ENCODE measurements around the gene COLEC11.

COLEC11 gene

GRCh38 chr2:3649581-3649980 is 54.7 kb downstream of the COLEC11 start:
- Mint-ChIP-seq H3K4me1 (peaks cover 29% of the 10 kb centered on the region), H3K27me3 (ENCODE audit: low read depth, poor library complexity) (peaks cover 18% of the 10 kb centered on the region), H3K4me3 (no peak overlapping the region), H3K27ac (no peak overlapping the region), H3K9me3 (no peaks in the 10 kb centered on the region), H3K36me3 (ENCODE audit: low read depth) (no peaks in the 10 kb centered on the region)
- no peak for TF ChIP-seq CTCF (IDR thresholded peaks at IDR 0.05)
- no peak for DNase-seq

GRCh38 chr2:3650140-3650920 is 55.4 kb downstream of the COLEC11 start:
- no peaks in the 10 kb centered on the region for H3K9me3 Mint-ChIP-seq
- no peak for TF ChIP-seq CTCF (IDR thresholded peaks at IDR 0.05)
- H3K27ac Mint-ChIP-seq, result no peak overlapping the region
- DNase-seq, result no peak
- peak overlapping the region; percentile 48 for H3K4me3 Mint-ChIP-seq
- peaks cover 18% of the 10 kb centered on the region for H3K27me3 Mint-ChIP-seq (ENCODE audit: low read depth, poor library complexity)
- H3K4me1 Mint-ChIP-seq, result peaks cover 35% of the 10 kb centered on the region
- H3K36me3 Mint-ChIP-seq (ENCODE audit: low read depth), result no peaks in the 10 kb centered on the region

GRCh38 chr2:3651691-3652648 is 57.1 kb downstream of the COLEC11 start:
- peak overlapping the region; percentile 63 for H3K4me3 Mint-ChIP-seq
- H3K27me3 Mint-ChIP-seq (ENCODE audit: low read depth, poor library complexity), result peaks cover 10% of the 10 kb centered on the region
- no peak overlapping the region for H3K27ac Mint-ChIP-seq
- no peaks in the 10 kb centered on the region for H3K36me3 Mint-ChIP-seq (ENCODE audit: low read depth)
- no peak for TF ChIP-seq CTCF (IDR thresholded peaks at IDR 0.05)
- peak; percentile 53 for DNase-seq
- H3K9me3 Mint-ChIP-seq, result no peaks in the 10 kb centered on the region
- peaks cover 44% of the 10 kb centered on the region for H3K4me1 Mint-ChIP-seq

- H3K4me1 Mint-ChIP-seq, result peaks cover 55% of the 10 kb centered on the region
- no peaks in the 10 kb centered on the region for H3K36me3 Mint-ChIP-seq (ENCODE audit: low read depth)
- H3K9me3 Mint-ChIP-seq, result no peaks in the 10 kb centered on the region
- peaks cover 4% of the 10 kb centered on the region for H3K27me3 Mint-ChIP-seq (ENCODE audit: low read depth, poor library complexity)
- H3K27ac Mint-ChIP-seq, result no peak overlapping the region
- no peak for TF ChIP-seq CTCF (IDR thresholded peaks at IDR 0.05)
- DNase-seq, result no peak
- H3K4me3 Mint-ChIP-seq, result no peak overlapping the region
These were observed 58.1 kb downstream of the COLEC11 start for GRCh38 chr2:3652896-3653625.

GRCh38 chr2:3654011-3654410 is 59.1 kb downstream of the COLEC11 start:
- Mint-ChIP-seq H3K27me3 (ENCODE audit: low read depth, poor library complexity) (peaks cover 4% of the 10 kb centered on the region), H3K4me3 (peak overlapping the region; percentile 18), H3K9me3 (no peaks in the 10 kb centered on the region), H3K27ac (no peak overlapping the region), H3K36me3 (ENCODE audit: low read depth) (no peaks in the 10 kb centered on the region), H3K4me1 (peaks cover 62% of the 10 kb centered on the region)
- TF ChIP-seq CTCF (IDR thresholded peaks at IDR 0.05), result no peak
- DNase-seq, result no peak

Measured in nephron progenitor cell (in vitro differentiated cells).